Epithelial cell of alveolus of lung (primary cell): ENCODE results near the gene PITPNC1. TPM values are rescaled to one million over a fixed set of nuclear protein-coding genes. Genes with fewer than 3 reads are reported as not detected.

ENCODE experiments used
- total RNA-seq: library from RNA; depleted of rRNA; stranded (reverse); fragments of >200 nt; gene quantifications from 2 replicates; pipeline ENCODE4 v1.2.1, GENCODE V29; 2015

The PITPNC1 gene
- 11.0 and 12.5 TPM in 2 replicates for total RNA-seq

DNA sequence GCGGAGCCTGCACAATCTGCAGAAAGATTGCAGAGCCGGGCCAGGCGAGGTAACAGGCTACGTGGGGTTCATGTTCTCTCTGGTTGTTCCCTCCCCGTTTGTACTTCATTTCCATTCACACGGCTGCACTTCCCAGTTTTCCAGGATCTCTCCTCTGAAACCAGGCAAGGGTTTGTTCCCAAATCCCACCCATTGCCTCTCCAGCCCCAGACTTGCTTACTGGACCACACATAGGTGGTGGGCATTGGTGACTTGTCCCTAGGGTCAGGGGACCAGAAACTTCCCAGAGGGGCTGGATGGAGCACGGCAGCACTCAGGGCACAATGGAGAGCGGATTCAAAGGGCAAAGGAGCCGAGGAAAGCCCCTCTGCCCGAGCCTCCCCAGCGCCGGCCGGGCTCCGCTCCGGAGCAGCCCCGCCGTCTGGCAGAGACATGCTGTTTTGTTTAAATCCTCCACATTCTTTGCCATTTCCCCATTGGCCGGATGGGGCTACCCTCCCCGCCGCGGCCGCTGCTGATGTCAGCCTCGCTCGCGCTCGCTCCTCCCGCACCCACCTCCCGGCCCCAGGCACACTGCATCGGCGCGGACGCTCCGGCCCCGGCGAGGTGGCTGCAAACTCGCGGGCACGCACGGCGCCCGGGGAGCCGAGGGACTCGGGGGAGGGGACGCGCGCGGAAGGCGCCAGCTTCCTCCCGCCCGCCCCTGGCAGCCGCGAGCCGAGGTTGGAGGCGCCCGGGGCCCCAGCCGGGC is at the start of gene PITPNC1:
Gene PITPNC1, plus strand, starts transcription at position 545 of the 751 bp plus-strand sequence.

DNA sequence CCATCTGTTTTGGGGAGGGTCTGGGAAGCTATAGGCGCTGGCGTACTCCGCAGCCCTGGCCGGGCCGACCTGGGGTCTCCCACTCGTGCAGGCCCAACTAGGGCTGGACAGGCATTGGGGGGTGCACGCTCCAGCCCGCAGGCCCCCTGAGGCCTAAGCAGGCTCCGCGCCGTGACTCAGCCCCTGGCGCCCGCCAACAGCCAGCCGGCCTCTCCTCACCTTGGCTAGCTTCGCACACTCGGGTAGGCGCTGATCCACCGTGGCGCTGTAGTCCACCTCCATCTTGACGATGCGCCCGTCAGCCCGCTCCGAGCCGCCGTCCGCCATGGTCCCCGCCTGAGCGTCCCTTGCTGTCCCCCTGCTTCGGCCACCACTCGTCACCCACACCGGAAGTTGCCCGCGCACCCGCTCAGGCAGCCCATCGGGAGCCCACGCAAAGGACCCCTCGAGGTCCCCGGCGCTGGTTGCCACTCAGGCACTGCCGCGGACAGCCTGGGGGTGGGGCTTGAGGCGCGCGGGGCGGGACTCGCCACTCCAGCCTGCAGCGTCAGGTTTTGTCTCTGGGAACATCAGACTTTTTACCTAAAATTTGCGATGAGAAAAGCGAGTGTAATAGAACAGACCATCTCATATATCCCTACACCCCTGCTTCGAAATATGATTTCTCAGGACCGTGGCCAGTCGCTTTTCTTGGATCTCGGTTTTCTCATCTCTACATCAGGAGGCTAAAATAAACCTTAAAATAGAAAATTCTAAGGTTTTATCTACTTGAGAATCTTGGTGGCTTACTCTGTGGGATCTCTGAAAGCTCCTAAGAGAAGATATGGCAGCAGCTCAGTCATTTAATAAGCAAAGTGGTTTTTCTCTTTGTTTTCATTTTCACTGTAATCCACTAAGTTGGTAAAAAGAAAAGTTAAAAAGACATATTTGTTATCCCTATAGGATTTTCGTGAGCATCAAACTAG is 10.6 kb upstream of the PITPNC1 start, which contains the start of gene PSMD12:
Gene PSMD12, minus strand, starts transcription at position 385 of the 965 bp plus-strand sequence. Its CDS starts 58 bp downstream, at position 327.

DNA sequence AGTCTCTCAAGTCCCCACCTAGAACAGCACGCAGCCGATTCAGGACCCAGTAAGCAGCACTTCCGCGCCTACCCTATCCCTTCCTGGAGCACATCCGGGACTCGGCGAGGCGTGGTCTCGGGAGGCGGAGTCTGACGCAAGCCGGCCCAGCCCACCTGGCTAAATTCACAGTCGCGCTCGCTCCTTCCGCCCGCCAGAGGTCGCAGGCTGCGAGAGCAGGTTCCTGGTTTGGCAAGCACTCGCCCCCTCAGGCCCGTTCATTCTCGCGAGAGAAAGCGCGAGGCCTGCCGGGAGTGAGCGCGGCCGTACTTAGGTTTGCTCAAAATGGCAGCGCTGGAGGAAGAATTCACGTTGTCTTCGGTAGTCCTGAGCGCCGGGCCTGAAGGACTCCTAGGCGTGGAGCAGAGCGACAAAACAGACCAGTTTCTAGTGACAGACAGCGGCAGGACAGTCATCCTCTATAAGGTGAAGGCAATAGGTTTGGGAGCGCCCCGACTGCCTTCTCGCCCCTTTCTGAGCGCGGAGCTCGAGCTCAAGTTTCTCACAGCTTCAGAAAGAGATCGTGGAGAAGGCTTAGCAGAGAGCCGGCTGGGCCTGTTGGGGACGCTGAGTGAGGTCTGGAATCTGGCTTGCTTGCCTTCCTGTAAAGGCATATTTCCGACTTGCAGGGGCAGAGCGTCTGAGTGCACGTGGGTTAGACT is 340.7 kb downstream of the PITPNC1 start, which contains the start of gene NOL11:
Gene NOL11, plus strand, starts transcription at position 313 of the 701 bp plus-strand sequence. Its CDS starts 12 bp downstream, at position 325.

Other genes starting within 250 kb of the PITPNC1 start
- 17.5 and 21.8 TPM in 2 replicates for gene HELZ, start 132.1 kb upstream of the PITPNC1 start, total RNA-seq
- gene PSMD12, start 10.7 kb upstream of the PITPNC1 start, total RNA-seq, result 23.0 and 24.0 TPM in 2 replicates